Measurements from ENCODE around the gene FAM199X.

The FAM199X gene

GRCh38 chrX:104156630-104157529 lies 9.4 kb upstream of the FAM199X start, which contains the start of gene SLC25A53:
TSS of gene SLC25A53 (minus strand) at chrX:104157009. CDS start at chrX:104105257, 51,752 bp downstream.
- DNase-seq (ENCODE audit: low spot score in 2 of 2) (peak; percentile 48 to 70), ATAC-seq (replicated peaks; ENCODE audit: extremely low read depth, poor library complexity, severe bottlenecking) (peak; percentile 82)
- Mint-ChIP-seq H3K27ac (ENCODE audit: low read depth) (peak within 1 kb of the TSS; percentile 100), H3K36me3 (ENCODE audit: insufficient read depth) (peaks cover 13% of the 10 kb centered on the region), H3K4me3 (peak within 1 kb of the TSS; percentile 100), H3K27me3 (no peaks in the 10 kb centered on the region), H3K4me1 (peaks cover 20% of the 10 kb centered on the region), H3K9me3 (no peaks in the 10 kb centered on the region)

GRCh38 chrX:104166735-104167436 lies 633 bp downstream of the FAM199X start:
- peak overlapping the region; percentile 83 for H3K4me3 Mint-ChIP-seq
- ATAC-seq (replicated peaks; ENCODE audit: extremely low read depth, poor library complexity, severe bottlenecking) (peak; percentile 3), DNase-seq (ENCODE audit: low spot score in 2 of 2) (no peak)
- peaks cover 10% of the 10 kb centered on the region for H3K36me3 Mint-ChIP-seq (ENCODE audit: insufficient read depth)
- peaks cover 35% of the 10 kb centered on the region for H3K4me1 Mint-ChIP-seq
- peak overlapping the region; percentile 76 for H3K27ac Mint-ChIP-seq (ENCODE audit: low read depth)
- H3K9me3 Mint-ChIP-seq: no peaks in the 10 kb centered on the region
- no peaks in the 10 kb centered on the region for H3K27me3 Mint-ChIP-seq

GRCh38 chrX:104168127-104168526 lies 1.9 kb downstream of the FAM199X start:
- peak overlapping the region; percentile 83 for H3K4me3 Mint-ChIP-seq
- H3K4me1 Mint-ChIP-seq: peaks cover 35% of the 10 kb centered on the region
- no peaks in the 10 kb centered on the region for H3K27me3 Mint-ChIP-seq
- H3K36me3 Mint-ChIP-seq (ENCODE audit: insufficient read depth): peaks cover 10% of the 10 kb centered on the region
- DNase-seq (ENCODE audit: low spot score in 2 of 2) (no peak), ATAC-seq (replicated peaks; ENCODE audit: extremely low read depth, poor library complexity, severe bottlenecking) (no peak)
- no peaks in the 10 kb centered on the region for H3K9me3 Mint-ChIP-seq
- peak overlapping the region; percentile 76 for H3K27ac Mint-ChIP-seq (ENCODE audit: low read depth)

- peaks cover 37% of the 10 kb centered on the region for H3K4me1 Mint-ChIP-seq
- H3K27ac Mint-ChIP-seq (ENCODE audit: low read depth): no peak overlapping the region
- H3K27me3 Mint-ChIP-seq: no peaks in the 10 kb centered on the region
- no peak overlapping the region for H3K4me3 Mint-ChIP-seq
- ATAC-seq (replicated peaks; ENCODE audit: extremely low read depth, poor library complexity, severe bottlenecking): no peak
- no peak for DNase-seq (ENCODE audit: low spot score in 2 of 2)
- peaks cover 12% of the 10 kb centered on the region for H3K36me3 Mint-ChIP-seq (ENCODE audit: insufficient read depth)
- H3K9me3 Mint-ChIP-seq: no peaks in the 10 kb centered on the region
Observed at GRCh38 chrX:104172121-104172520, 5.9 kb downstream of the FAM199X start.

- ATAC-seq (replicated peaks; ENCODE audit: extremely low read depth, poor library complexity, severe bottlenecking) (no peak), DNase-seq (ENCODE audit: low spot score in 2 of 2) (no peak)
- no peaks in the 10 kb centered on the region for H3K27me3 Mint-ChIP-seq
- peaks cover 33% of the 10 kb centered on the region for H3K4me1 Mint-ChIP-seq
- H3K36me3 Mint-ChIP-seq (ENCODE audit: insufficient read depth): peaks cover 11% of the 10 kb centered on the region
- H3K27ac Mint-ChIP-seq (ENCODE audit: low read depth): no peak overlapping the region
- no peak overlapping the region for H3K4me3 Mint-ChIP-seq
- no peaks in the 10 kb centered on the region for H3K9me3 Mint-ChIP-seq
Observed at GRCh38 chrX:104172788-104173187, 6.5 kb downstream of the FAM199X start.

GRCh38 chrX:104173841-104174240 lies 7.6 kb downstream of the FAM199X start:
- no peak overlapping the region for H3K4me3 Mint-ChIP-seq
- H3K9me3 Mint-ChIP-seq: no peaks in the 10 kb centered on the region
- no peaks in the 10 kb centered on the region for H3K27me3 Mint-ChIP-seq
- ATAC-seq (replicated peaks; ENCODE audit: extremely low read depth, poor library complexity, severe bottlenecking): no peak
- peaks cover 13% of the 10 kb centered on the region for H3K36me3 Mint-ChIP-seq (ENCODE audit: insufficient read depth)
- no peak overlapping the region for H3K27ac Mint-ChIP-seq (ENCODE audit: low read depth)
- no peak for DNase-seq (ENCODE audit: low spot score in 2 of 2)
- H3K4me1 Mint-ChIP-seq: peaks cover 23% of the 10 kb centered on the region

- H3K36me3 Mint-ChIP-seq (ENCODE audit: insufficient read depth): peaks cover 23% of the 10 kb centered on the region
- no peaks in the 10 kb centered on the region for H3K9me3 Mint-ChIP-seq
- no peak overlapping the region for H3K4me3 Mint-ChIP-seq
- ATAC-seq (replicated peaks; ENCODE audit: extremely low read depth, poor library complexity, severe bottlenecking) (no peak), DNase-seq (ENCODE audit: low spot score in 2 of 2) (no peak)
- no peaks in the 10 kb centered on the region for H3K27me3 Mint-ChIP-seq
- no peak overlapping the region for H3K27ac Mint-ChIP-seq (ENCODE audit: low read depth)
- peaks cover 14% of the 10 kb centered on the region for H3K4me1 Mint-ChIP-seq
Observed at GRCh38 chrX:104183685-104184084, 17.4 kb downstream of the FAM199X start.

- no peak overlapping the region for H3K27ac Mint-ChIP-seq (ENCODE audit: low read depth)
- ATAC-seq (replicated peaks; ENCODE audit: extremely low read depth, poor library complexity, severe bottlenecking) (no peak), DNase-seq (ENCODE audit: low spot score in 2 of 2) (no peak)
- H3K9me3 Mint-ChIP-seq: no peaks in the 10 kb centered on the region
- H3K27me3 Mint-ChIP-seq: no peaks in the 10 kb centered on the region
- H3K36me3 Mint-ChIP-seq (ENCODE audit: insufficient read depth): peaks cover 35% of the 10 kb centered on the region
- H3K4me1 Mint-ChIP-seq: peaks cover 8% of the 10 kb centered on the region
- no peak overlapping the region for H3K4me3 Mint-ChIP-seq
Observed at GRCh38 chrX:104187931-104188330, 21.7 kb downstream of the FAM199X start.

- ATAC-seq (replicated peaks; ENCODE audit: extremely low read depth, poor library complexity, severe bottlenecking): no peak
- DNase-seq (ENCODE audit: low spot score in 2 of 2): no peak
- peaks cover 32% of the 10 kb centered on the region for H3K36me3 Mint-ChIP-seq (ENCODE audit: insufficient read depth)
- H3K27ac Mint-ChIP-seq (ENCODE audit: low read depth): no peak overlapping the region
- no peaks in the 10 kb centered on the region for H3K4me1 Mint-ChIP-seq
- H3K9me3 Mint-ChIP-seq: no peaks in the 10 kb centered on the region
- H3K4me3 Mint-ChIP-seq: no peak overlapping the region
- no peaks in the 10 kb centered on the region for H3K27me3 Mint-ChIP-seq
Observed at GRCh38 chrX:104189837-104190236, 23.6 kb downstream of the FAM199X start.

- Mint-ChIP-seq H3K36me3 (ENCODE audit: insufficient read depth) (peaks cover 25% of the 10 kb centered on the region), H3K9me3 (no peaks in the 10 kb centered on the region), H3K4me1 (no peaks in the 10 kb centered on the region), H3K27ac (ENCODE audit: low read depth) (no peak overlapping the region), H3K27me3 (no peaks in the 10 kb centered on the region), H3K4me3 (no peak overlapping the region)
- ATAC-seq (replicated peaks; ENCODE audit: extremely low read depth, poor library complexity, severe bottlenecking) (no peak), DNase-seq (ENCODE audit: low spot score in 2 of 2) (no peak)
Observed at GRCh38 chrX:104193485-104193884, 27.2 kb downstream of the FAM199X start.

- Mint-ChIP-seq H3K4me1 (no peaks in the 10 kb centered on the region), H3K4me3 (no peak overlapping the region), H3K27ac (ENCODE audit: low read depth) (no peak overlapping the region), H3K27me3 (no peaks in the 10 kb centered on the region), H3K9me3 (no peaks in the 10 kb centered on the region), H3K36me3 (ENCODE audit: insufficient read depth) (peaks cover 16% of the 10 kb centered on the region)
- DNase-seq (ENCODE audit: low spot score in 2 of 2): no peak
- no peak for ATAC-seq (replicated peaks; ENCODE audit: extremely low read depth, poor library complexity, severe bottlenecking)
Observed at GRCh38 chrX:104195013-104195412, 28.8 kb downstream of the FAM199X start.

GRCh38 chrX:104195489-104196084 lies 29.3 kb downstream of the FAM199X start:
- H3K27ac Mint-ChIP-seq (ENCODE audit: low read depth): no peak overlapping the region
- no peaks in the 10 kb centered on the region for H3K9me3 Mint-ChIP-seq
- ATAC-seq (replicated peaks; ENCODE audit: extremely low read depth, poor library complexity, severe bottlenecking): no peak
- H3K27me3 Mint-ChIP-seq: no peaks in the 10 kb centered on the region
- no peak overlapping the region for H3K4me3 Mint-ChIP-seq
- DNase-seq (ENCODE audit: low spot score in 2 of 2): no peak
- no peaks in the 10 kb centered on the region for H3K4me1 Mint-ChIP-seq
- H3K36me3 Mint-ChIP-seq (ENCODE audit: insufficient read depth): peaks cover 10% of the 10 kb centered on the region
